ENCODE results near the gene ZPLD1.

ZPLD1 gene

DNA sequence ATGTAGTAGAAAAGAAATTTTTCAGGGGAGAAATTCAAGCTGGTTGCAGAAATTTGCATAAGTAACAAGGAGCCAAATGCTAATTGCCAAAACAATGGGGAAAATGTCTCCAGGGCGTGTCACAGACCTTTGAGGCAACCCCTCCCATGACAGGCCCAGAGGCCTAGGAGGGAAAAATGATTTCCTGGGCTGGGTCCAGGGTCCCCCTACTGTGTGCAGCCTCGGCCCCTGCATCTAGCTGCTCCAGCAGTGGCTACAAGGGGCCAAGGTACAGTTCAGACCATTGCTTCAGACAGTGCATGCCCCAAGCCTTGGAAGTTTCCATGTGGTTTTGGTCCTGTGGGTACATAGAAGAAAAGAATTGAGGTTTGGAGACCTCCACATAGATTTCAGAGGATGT, 70.7 kb downstream of the ZPLD1 start:
- no peak for DNase-seq (ENCODE audit: low spot score)
- H3K9me3 ChIP-seq (ENCODE audit: severe bottlenecking): no peaks in the 10 kb centered on the region
- no peak overlapping the region for H3K4me3 ChIP-seq (ENCODE audit: severe bottlenecking)
- H3K27me3 ChIP-seq (ENCODE audit: insufficient read depth, poor library complexity, severe bottlenecking): no peaks in the 10 kb centered on the region
- H3K27ac ChIP-seq (ENCODE audit: poor library complexity, severe bottlenecking): no peak overlapping the region
- no peaks in the 10 kb centered on the region for H3K4me1 ChIP-seq (ENCODE audit: insufficient read depth, poor library complexity, severe bottlenecking)
- no peak for ATAC-seq (ENCODE audit: low read depth)
- no peaks in the 10 kb centered on the region for H3K36me3 ChIP-seq (ENCODE audit: low read depth)
- TF ChIP-seq, protein P1, sequence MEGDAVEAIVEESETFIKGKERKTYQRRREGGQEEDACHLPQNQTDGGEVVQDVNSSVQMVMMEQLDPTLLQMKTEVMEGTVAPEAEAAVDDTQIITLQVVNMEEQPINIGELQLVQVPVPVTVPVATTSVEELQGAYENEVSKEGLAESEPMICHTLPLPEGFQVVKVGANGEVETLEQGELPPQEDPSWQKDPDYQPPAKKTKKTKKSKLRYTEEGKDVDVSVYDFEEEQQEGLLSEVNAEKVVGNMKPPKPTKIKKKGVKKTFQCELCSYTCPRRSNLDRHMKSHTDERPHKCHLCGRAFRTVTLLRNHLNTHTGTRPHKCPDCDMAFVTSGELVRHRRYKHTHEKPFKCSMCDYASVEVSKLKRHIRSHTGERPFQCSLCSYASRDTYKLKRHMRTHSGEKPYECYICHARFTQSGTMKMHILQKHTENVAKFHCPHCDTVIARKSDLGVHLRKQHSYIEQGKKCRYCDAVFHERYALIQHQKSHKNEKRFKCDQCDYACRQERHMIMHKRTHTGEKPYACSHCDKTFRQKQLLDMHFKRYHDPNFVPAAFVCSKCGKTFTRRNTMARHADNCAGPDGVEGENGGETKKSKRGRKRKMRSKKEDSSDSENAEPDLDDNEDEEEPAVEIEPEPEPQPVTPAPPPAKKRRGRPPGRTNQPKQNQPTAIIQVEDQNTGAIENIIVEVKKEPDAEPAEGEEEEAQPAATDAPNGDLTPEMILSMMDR (IDR thresholded peaks at IDR 0.05; ENCODE audit: poor library complexity, severe bottlenecking): no peak

- H3K27ac ChIP-seq (ENCODE audit: poor library complexity, severe bottlenecking): no peak overlapping the region
- no peaks in the 10 kb centered on the region for H3K36me3 ChIP-seq (ENCODE audit: low read depth)
- H3K9me3 ChIP-seq (ENCODE audit: severe bottlenecking): no peaks in the 10 kb centered on the region
- TF ChIP-seq, protein P1 (IDR thresholded peaks at IDR 0.05; ENCODE audit: poor library complexity, severe bottlenecking): no peak
- H3K4me1 ChIP-seq (ENCODE audit: insufficient read depth, poor library complexity, severe bottlenecking): peaks cover 19% of the 10 kb centered on the region
- ATAC-seq (ENCODE audit: low read depth) (peak; percentile 100), DNase-seq (ENCODE audit: low spot score) (no peak)
- no peak overlapping the region for H3K4me3 ChIP-seq (ENCODE audit: severe bottlenecking)
- no peaks in the 10 kb centered on the region for H3K27me3 ChIP-seq (ENCODE audit: insufficient read depth, poor library complexity, severe bottlenecking)
Measured at GRCh38 chr3:102510663-102511062, 75.8 kb downstream of the ZPLD1 start.

DNA sequence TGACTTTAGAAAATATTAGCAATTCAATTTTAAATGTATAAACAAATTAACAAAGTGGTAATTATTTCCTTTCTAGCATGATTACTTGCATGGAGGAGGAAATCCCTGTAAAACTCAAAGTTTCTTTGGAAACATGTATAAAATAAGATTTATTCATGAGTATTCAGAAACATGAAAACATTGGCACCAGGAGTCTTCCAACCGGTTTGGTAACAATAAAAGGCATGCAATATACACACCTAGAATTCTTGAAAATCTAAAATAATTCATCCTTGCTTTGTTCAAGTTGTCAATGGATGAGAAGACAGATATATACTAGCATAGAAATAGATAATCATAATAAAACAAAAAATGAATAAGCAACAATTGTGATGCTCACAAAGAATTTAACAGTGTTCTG, 76.4 kb downstream of the ZPLD1 start:
- TF ChIP-seq, protein P1 (IDR thresholded peaks at IDR 0.05; ENCODE audit: poor library complexity, severe bottlenecking): no peak
- Histone ChIP-seq H3K4me3 (ENCODE audit: severe bottlenecking) (no peak overlapping the region), H3K36me3 (ENCODE audit: low read depth) (no peaks in the 10 kb centered on the region), H3K27me3 (ENCODE audit: insufficient read depth, poor library complexity, severe bottlenecking) (no peaks in the 10 kb centered on the region), H3K27ac (ENCODE audit: poor library complexity, severe bottlenecking) (no peak overlapping the region), H3K9me3 (ENCODE audit: severe bottlenecking) (no peaks in the 10 kb centered on the region), H3K4me1 (ENCODE audit: insufficient read depth, poor library complexity, severe bottlenecking) (peaks cover 19% of the 10 kb centered on the region)
- DNase-seq (ENCODE audit: low spot score) (no peak), ATAC-seq (ENCODE audit: low read depth) (no peak)

DNA sequence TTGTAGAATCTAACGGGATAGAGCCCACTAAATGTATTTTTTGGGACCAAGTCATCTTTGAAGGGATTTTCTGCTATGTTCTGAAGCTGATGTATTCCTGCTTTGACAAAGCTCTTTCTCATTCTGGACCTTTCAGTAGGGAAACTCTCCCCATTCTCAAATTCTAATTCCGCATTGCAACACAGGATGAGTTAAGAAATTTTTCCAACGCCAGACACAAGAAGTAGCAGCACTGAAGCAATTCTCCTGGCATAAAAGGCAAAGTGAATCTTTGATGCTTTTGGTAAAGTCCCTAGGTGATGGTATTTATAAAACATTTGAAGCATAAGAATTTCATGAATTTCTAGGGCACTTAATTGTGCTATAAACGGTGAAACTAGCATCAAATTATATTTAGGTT, 76.8 kb downstream of the ZPLD1 start:
- Histone ChIP-seq H3K4me1 (ENCODE audit: insufficient read depth, poor library complexity, severe bottlenecking) (peaks cover 19% of the 10 kb centered on the region), H3K36me3 (ENCODE audit: low read depth) (no peaks in the 10 kb centered on the region), H3K9me3 (ENCODE audit: severe bottlenecking) (no peaks in the 10 kb centered on the region), H3K27me3 (ENCODE audit: insufficient read depth, poor library complexity, severe bottlenecking) (no peaks in the 10 kb centered on the region), H3K4me3 (ENCODE audit: severe bottlenecking) (no peak overlapping the region), H3K27ac (ENCODE audit: poor library complexity, severe bottlenecking) (no peak overlapping the region)
- DNase-seq (ENCODE audit: low spot score) (no peak), ATAC-seq (ENCODE audit: low read depth) (no peak)
- TF ChIP-seq, protein P1 (IDR thresholded peaks at IDR 0.05; ENCODE audit: poor library complexity, severe bottlenecking): no peak

- Histone ChIP-seq H3K36me3 (ENCODE audit: low read depth) (no peaks in the 10 kb centered on the region), H3K9me3 (ENCODE audit: severe bottlenecking) (no peaks in the 10 kb centered on the region), H3K4me3 (ENCODE audit: severe bottlenecking) (no peak overlapping the region), H3K27me3 (ENCODE audit: insufficient read depth, poor library complexity, severe bottlenecking) (no peaks in the 10 kb centered on the region), H3K4me1 (ENCODE audit: insufficient read depth, poor library complexity, severe bottlenecking) (peaks cover 19% of the 10 kb centered on the region), H3K27ac (ENCODE audit: poor library complexity, severe bottlenecking) (no peak overlapping the region)
- TF ChIP-seq, protein P1 (IDR thresholded peaks at IDR 0.05; ENCODE audit: poor library complexity, severe bottlenecking): no peak
- ATAC-seq (ENCODE audit: low read depth): peak; percentile 44
- no peak for DNase-seq (ENCODE audit: low spot score)
Measured at GRCh38 chr3:102512734-102513504, 78.1 kb downstream of the ZPLD1 start.

All from RWPE2 (cell line).